ENCODE measurements around the gene CCDC146.
"Not testable (repeated sequence)": the region's sequence is repeated elsewhere in the genome, so short reads cannot be mapped to it uniquely, and the experiment has no call there.

- TF ChIP-seq CTCF (IDR thresholded peaks at IDR 0.05): peak in 1 of 5 experiments; percentile 8
- not testable (repeated sequence) for TF ChIP-seq POLR2A (IDR thresholded peaks at IDR 0.05)
These were observed 3.1 kb downstream of the CCDC146 start for GRCh38 chr7:77125486-77125885.
